ENCODE results near the gene ZNF20.
A peak's percentile ranks its signal among the peaks of the same experiment; 100 is the strongest.
"Not testable (repeated sequence)": the region's sequence is repeated elsewhere in the genome, so short reads cannot be mapped to it uniquely, and the experiment has no call there.

Gene ZNF20

GRCh38 chr19:12092065-12092867 lies 47.9 kb downstream of the ZNF20 start:
- peak; percentile 70 for DNase-seq (ENCODE audit: extremely low read depth, low read depth)
- TF ChIP-seq CTCF (IDR thresholded peaks at IDR 0.05; ENCODE audit: low read depth, low read length): no peak

GRCh38 chr19:12090807-12091206 lies 49.3 kb downstream of the ZNF20 start:
- TF ChIP-seq CTCF (IDR thresholded peaks at IDR 0.05; ENCODE audit: low read depth, low read length): peak; percentile 58
- DNase-seq (ENCODE audit: extremely low read depth, low read depth): no peak

GRCh38 chr19:12085074-12085818 lies 54.9 kb downstream of the ZNF20 start:
- TF ChIP-seq CTCF (IDR thresholded peaks at IDR 0.05; ENCODE audit: low read depth, low read length): no peak
- no peak for DNase-seq (ENCODE audit: extremely low read depth, low read depth)

- DNase-seq (ENCODE audit: extremely low read depth, low read depth): not testable (repeated sequence)
Measured at GRCh38 chr19:12083336-12083735, 56.8 kb downstream of the ZNF20 start.

All from AG09319 (cell line).